Activated CD4-positive, alpha-beta T cell treated with anti-CD3 and anti-CD28 coated beads, Interleukin-2, amount 50 U/mL, for 24 hours (primary cell): ENCODE measurements around the gene SPOP.
"Not testable (repeated sequence)": the region's sequence is repeated elsewhere in the genome, so short reads cannot be mapped to it uniquely, and the experiment has no call there.

Source experiments
- DNase-seq, 2 donors: peaks; one replicate each; pipeline ENCODE4 v3.0.0-alpha.2; 2020; ENCODE audit warnings: low read depth in 1 of 2, low spot score in 1 of 2

Gene SPOP

GRCh38 chr17:49659661-49660382, 18.1 kb downstream of the SPOP start:
- no peak for DNase-seq

GRCh38 chr17:49656247-49656646, 21.6 kb downstream of the SPOP start:
- no peak for DNase-seq

- DNase-seq, result no peak
Observed at GRCh38 chr17:49647256-49647585, 30.7 kb downstream of the SPOP start.

- peak in 1 of 2 donors; percentile 42 for DNase-seq
Observed at GRCh38 chr17:49646391-49647255, 31.3 kb downstream of the SPOP start.

DNA sequence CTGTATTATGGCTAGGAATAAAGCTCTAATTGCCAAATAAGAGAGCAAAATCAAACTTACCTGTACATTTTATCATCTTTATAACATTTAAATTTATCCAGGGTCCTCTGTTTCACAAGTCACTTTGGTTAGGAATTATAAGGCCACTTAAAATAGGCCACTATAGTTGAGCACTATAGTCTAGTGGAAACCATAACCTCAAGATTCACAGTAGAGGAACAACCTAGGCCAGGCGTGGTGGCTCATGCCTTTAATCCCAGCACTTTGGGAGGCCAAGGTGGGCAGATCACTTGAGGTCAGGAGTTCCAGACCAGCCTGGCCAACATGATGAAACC, 31.9 kb downstream of the SPOP start:
- DNase-seq, result not testable (repeated sequence)

GRCh38 chr17:49645654-49646053, 32.2 kb downstream of the SPOP start:
- no peak for DNase-seq

DNA sequence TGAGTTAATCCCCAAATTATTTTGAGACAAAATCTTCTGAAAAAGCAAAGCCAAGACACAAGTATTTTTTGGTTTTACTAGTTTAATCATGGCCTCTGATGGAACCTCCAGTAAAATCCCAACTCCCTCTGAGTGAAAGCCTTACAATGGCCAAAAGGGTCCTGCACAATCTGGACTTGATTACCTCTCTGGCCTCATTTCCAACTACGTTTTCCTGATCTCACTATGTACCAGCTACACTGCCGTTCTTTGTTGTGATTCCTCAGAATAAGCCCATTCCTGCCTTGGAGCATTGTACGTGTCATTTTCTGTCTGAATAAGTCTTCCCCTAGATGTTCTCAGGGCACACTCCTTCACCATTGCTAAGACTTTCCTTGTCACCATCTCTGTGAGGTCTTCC, 37.3 kb downstream of the SPOP start:
- DNase-seq, result no peak

DNA sequence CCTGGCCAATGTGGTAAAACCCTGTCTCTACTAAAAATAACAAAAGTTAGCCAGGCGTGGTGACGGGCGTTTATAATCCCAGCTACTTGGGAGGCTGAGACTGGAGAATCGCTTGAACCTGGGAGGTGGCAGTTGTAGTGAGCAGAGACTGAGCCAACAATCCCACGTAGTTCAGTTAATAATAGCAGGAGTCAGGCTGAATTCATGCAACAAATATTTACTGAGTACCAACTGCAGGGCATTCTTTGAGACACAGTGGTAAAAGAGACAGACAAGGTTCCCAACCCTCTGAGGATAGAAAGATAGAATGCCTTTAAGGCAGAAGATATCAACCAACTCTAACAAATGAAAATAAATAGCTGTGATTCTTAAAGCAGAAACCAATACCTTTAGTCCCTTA, 39.1 kb downstream of the SPOP start:
- no peak for DNase-seq

DNA sequence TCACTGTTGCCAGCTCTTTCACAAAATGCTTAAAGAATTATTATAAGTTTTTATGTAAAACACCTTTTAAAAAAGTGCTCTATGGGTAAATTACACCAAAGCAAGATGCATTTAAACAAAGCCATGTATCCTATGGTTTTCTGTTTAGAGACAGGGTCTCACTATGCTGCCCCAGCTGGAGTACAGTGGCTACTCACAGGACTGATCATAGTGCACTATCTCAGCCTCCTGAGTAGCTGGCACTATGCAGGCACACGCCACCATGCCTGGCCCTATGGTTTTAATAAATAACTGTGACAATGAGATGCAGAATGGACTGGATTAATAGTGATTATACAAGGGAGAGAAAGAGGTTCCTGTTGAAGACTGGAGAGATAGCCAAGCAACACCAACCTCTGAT, 40.2 kb downstream of the SPOP start:
- DNase-seq, result no peak

- DNase-seq, result no peak
Observed at GRCh38 chr17:49637050-49637449, 40.8 kb downstream of the SPOP start.

- no peak for DNase-seq
Observed at GRCh38 chr17:49635121-49635520, 42.8 kb downstream of the SPOP start.

DNA sequence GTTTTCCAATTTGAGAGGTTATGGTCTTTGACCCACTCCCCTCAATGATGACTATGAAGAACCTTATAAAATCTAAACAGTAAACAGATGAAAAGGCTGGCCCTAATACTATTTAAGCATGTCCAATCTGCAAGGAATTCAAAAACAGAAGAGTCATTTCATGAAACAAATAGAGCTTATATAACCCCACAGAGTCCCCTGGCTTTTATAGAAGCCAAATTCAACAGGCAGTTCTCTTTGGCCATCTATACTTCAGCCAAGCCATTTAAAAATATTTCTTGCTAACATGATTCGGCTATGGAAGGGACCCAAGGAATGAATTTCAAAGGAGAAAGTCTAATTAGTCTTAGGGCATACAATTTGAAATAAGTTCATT, 43.4 kb downstream of the SPOP start:
- no peak for DNase-seq

- DNase-seq, result no peak
Observed at GRCh38 chr17:49633762-49634484, 44.0 kb downstream of the SPOP start.

DNA sequence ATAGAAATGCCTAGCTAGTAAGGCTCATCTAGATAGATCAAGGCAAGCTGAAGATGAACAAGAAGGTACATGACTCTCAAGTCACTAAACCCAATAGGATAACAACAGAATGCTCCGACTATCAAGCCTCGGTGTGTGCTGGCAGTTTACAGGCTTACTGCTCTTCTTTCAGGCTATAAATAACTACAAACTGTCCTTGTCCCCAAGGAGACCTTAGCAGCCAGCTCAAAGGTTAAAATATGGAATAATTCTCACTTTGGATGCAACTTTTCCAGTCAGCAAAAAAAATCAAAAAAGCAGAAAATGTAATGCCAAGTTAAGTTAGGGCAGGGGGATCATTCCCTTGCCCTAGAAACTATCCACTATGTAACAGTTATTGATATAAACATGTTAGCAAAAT, 44.6 kb downstream of the SPOP start:
- DNase-seq, result no peak

- DNase-seq, result no peak
Observed at GRCh38 chr17:49632201-49632600, 45.7 kb downstream of the SPOP start.

- DNase-seq, result no peak
Observed at GRCh38 chr17:49631496-49631895, 46.4 kb downstream of the SPOP start.

DNA sequence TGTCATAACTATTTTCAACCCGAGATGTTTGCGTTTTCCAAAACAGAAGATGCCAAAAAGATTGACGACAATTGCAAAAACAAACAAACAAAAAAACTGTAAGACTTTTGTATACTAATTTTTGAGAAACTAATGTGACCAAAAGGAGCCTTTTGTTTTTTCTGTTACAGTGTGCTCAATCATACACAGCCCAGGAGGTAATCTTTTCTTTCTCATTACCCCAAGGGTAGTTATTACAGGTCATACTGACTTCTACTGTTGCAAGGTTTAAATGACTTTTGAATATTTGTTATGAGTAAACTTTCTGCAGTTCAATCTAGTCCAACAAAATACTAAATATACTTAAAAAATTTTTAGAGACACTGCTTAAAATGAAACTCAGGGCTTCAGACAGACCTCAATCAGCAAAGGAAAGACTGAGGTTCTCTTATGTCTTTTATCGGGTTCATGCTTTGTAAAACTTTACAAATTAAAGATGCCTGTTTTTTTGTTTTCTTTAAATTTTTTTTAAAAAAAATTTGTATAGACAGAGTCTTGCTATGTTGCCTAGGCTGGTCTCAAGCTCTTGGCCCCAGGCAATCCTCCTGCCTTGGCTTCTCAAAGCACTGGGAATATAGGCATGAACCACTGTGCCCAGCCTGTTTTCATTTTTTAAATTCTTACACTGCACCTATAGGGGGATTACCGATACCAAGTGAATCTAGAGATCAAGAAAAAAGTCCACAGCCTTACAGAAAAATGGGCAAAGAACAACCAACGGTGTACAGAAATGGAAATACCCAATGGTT, 47.6 kb downstream of the SPOP start:
- no peak for DNase-seq

DNA sequence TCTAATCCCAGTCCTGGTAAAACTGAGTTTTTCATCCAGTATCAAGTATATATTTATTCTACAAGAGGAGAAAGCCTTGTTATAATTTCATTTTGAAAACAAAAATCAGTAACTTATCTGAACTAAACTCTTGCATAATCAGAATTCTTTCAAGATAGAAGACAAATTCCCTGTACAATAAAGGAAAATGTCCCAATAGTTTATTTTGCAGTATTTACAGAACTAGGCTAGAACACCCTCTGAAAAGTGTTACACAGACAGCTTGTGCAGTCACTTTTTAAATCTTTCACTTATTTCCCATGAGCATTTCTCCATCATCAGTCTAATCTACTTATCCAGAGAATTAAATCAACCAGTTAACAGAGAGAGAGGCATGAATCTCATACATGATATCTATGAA, 48.5 kb downstream of the SPOP start:
- no peak for DNase-seq

- DNase-seq, result no peak
Observed at GRCh38 chr17:49624896-49625295, 53.0 kb downstream of the SPOP start.

DNA sequence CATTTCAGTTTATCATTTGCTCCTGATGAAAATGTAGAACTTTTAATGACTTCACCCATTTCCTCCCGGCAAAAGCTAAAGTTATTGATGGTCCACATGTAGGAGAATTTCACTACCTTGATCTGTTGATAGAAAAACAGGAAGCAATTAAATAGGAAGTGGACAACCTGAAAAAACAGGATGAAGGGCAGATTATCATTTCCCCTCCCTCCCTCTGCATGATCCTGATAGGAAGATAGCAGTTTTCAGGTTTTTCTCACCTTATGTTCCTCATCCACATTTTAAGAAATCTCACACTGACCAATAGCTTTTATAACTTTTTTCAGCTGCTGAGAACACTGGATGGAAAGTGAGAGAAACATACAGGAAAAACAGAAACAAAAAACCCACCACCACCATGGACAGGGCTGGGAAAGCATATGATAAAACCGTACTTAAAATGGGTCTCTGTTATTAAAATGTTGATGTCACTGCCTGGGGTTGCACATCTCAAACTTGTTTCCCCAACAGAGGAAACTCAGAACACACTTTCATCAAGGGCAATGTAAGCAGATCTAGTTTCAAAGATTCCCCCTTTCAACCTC, 55.9 kb downstream of the SPOP start:
- no peak for DNase-seq

GRCh38 chr17:49621420-49621819, 56.5 kb downstream of the SPOP start:
- DNase-seq, result no peak
